ENCODE data around the gene RNF41.
"Not testable (repeated sequence)": the region's sequence is repeated elsewhere in the genome, so short reads cannot be mapped to it uniquely, and the experiment has no call there.

The RNF41 gene

GRCh38 chr12:56165369-56165768 is 56.4 kb downstream of the RNF41 start:
- DNase-seq (ENCODE audit: low read depth, low spot score) = no peak

DNA sequence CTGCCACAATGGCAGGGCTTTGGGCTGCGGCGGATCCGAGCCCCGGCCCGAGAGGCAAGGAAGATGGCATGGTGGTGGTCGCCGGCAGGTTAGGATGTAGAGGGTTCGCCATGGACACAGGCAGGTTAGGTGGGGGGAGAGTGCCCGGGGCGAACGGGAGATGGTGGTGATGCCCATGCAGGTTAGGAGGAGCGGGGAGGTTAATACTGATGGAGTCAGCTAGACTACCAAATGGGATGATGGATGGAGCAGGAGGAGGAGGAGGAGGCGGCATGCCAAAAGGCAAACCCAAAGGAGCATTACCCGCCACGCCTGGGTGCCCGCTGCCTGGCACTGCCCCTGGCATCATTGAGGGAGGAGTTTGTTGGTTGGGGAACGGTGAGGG is 57.4 kb downstream of the RNF41 start:
- DNase-seq (ENCODE audit: low read depth, low spot score) = no peak

DNA sequence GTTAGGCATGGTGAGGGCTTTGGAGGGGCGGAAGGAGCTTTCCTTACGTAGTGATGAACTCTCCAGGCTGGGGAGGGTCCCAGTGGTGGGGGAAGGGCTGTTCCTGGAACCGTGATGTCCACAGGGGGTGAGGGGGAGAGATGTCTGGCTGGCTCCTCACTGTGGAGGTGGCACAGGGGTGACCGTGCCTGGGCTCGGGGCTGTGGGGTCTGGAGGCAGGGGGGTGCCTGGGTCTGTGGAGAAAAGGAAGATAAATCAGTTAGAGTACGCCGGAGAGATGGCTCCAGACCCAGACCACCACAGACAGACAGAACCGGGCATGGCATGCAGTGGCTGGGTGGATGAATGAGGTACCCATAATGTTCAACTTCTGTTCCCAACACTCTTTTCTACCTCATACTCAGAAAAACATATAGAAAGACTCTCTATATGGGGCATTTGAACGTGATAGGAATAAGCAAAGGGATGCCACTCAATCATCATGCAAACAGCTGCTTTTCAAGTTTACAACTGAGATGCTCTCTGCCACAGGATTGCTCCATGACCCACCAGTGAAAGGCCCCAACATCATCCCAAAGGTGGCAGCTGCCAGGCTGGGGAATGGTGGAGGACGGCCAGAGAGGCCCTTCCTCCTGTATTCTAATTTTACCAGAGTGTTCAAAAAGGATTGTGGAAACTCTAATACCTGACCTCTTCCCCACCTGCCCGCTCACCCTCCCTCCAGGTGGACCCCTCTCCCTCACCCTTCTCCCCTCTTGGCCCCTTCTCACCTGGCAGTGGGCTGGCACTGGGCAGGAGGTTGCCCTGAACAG is 58.0 kb downstream of the RNF41 start:
- no peak for DNase-seq (ENCODE audit: low read depth, low spot score)

DNA sequence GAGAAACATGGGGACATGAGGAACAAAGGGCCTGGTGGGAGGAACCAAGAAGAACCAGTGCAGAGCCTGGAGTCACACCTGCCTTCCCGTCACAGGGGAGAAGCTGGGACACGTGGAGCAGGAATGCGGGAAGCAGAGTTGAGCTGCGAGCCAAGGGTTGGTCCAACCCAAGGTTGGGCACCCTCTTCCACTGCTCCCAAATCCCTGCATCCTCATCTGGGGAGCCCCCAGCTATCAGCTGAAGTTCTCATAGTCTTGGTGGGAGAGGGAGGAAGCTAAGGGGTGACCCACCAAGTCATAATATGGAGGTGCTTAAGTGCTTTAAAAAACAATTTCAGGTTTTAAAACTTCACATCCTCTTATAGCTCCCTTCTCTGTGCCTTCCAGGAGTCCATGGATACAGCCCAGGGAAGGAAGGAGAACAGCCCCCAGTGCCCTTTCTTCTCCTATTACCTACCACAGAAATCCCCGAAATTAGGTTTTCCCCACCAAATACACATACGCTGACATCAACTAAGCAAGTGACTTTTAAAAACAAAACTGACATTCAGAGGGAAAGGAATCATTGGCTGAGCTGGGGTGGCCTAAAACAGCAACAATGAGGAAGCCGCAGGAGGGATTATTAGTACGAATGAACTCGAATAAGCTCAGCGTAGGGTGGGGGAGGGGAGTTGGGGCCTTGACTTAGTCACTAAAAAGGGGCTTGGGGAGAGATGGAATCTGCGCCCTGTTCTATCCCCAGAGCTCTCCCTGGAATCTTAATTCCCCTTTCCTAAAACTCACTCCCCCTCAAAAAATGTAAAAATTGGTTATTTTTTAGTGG is 59.0 kb downstream of the RNF41 start:
- DNase-seq (ENCODE audit: low read depth, low spot score) = no peak

- DNase-seq (ENCODE audit: low read depth, low spot score) = no peak
These were observed 59.9 kb downstream of the RNF41 start for GRCh38 chr12:56161690-56162351.

DNA sequence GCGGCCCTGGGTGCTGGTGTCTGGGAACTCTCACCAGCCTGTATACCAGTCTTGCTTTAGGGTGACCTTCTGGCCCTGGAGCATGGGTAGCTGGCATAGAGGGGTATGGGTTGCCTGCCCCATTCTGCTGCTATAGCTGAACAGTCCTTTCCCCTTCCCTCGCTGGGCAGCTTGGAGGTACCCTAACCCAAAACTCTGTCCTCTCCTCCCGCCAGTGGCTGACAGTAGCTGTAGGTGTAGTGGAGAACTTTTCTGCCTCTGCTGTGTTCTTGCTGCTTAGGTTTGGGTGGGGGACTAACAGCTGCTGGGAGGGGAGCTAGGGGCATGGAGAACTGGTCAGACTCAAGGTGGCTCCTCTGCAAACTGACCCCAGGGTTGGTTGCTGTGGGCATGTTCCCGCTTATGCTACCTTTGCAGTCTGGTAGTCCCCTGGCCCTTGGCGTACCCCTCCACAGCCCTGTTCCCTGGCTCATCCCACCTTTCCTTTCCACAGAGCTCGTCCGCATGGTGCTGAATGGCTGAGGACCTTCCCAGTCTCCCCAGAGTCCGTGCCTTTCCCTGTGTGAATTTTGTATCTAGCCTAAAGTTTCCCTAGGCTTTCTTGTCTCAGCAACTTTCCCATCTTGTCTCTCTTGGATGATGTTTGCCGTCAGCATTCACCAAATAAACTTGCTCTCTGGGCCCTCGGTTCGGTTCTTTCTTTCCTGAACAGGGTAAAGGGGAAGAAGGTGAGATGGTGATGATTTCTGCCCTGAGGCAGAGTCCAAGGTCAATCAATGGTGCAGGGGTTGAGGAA is 60.6 kb downstream of the RNF41 start:
- no peak for DNase-seq (ENCODE audit: low read depth, low spot score)

DNA sequence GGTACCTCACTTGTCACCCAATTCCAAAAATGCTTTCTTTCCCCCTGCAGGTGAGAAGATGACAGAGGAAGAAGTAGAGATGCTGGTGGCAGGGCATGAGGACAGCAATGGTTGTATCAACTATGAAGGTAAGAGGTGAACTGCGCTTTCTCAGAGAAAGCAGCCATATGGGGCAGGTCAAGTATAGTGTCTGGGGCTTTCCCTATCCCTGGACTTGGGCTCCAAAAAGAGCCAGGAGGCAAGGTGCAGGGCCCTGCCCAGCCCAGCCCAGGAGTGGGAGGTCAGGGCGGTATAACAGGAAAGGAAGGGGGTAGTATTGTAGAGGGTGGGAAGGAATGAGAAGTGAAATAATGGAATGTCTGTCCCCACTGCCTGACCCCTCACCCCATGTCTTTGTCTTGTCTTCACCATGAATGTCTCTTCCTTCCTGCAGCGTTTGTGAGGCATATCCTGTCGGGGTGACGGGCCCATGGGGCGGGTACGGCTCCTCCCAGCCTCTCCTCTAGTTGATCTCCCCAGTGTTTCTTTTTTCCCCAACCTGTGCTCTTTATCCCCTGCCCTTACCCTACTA is 61.4 kb downstream of the RNF41 start:
- DNase-seq (ENCODE audit: low read depth, low spot score) = peak; percentile 32

DNA sequence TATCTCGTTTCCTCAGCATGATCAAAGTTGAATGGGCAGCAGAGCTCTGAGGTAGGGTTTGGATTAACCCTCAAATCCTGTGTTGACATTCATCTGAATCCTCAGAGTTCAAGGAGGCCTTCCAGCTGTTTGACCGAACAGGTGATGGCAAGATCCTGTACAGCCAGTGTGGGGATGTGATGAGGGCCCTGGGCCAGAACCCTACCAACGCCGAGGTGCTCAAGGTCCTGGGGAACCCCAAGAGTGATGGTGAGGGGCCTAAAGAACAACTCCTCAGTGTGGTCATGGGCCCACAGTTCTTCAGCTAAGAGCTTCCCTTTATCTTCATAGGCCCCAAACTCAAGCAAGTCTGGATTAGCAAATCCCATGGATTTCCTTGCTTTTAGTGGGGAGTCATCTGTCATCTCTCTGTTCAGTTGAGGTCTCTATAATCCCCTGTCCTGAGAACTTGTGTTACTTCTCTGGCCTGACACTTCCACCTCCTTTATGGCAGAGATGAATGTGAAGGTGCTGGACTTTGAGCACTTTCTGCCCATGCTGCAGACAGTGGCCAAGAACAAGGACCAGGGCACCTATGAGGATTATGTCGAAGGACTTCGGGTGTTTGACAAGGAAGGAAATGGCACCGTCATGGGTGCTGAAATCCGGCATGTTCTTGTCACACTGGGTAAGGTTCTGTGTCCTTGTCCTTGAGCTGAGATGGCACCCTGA is 62.1 kb downstream of the RNF41 start:
- DNase-seq (ENCODE audit: low read depth, low spot score) = no peak

DNA sequence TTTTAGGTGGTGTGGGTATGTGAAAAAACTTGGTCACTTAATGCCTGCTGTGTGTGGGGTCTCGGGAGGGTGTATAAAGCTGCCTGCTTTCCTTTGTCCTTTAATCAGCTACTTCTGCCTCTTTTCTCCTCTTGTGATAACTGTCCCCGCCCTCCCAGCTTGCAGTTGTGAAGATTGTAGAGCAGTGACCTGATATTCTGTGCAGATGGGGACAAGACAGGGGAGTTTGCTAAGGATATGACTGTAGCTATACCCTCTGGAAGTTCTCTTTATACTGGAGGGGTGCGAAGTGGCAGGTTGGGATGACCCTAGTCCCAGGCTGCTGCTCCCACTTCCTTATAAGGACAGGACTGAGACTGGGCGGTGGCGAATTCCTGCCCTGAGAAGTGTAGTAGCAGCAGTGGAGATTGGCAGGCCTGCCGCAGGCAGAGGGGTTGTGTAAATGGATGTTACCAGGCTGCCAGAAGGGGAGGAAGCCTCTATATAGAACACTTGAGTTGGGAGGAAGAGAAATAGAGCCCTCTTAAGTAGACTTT is 62.7 kb downstream of the RNF41 start:
- DNase-seq (ENCODE audit: low read depth, low spot score) = no peak

- DNase-seq (ENCODE audit: low read depth, low spot score) = peak; percentile 89
These were observed 63.4 kb downstream of the RNF41 start, which contains the start of gene MYL6 for GRCh38 chr12:56158029-56158925. TSS of gene MYL6 (plus strand) at chr12:56158359. CDS start at chr12:56158402, 43 bp downstream.

DNA sequence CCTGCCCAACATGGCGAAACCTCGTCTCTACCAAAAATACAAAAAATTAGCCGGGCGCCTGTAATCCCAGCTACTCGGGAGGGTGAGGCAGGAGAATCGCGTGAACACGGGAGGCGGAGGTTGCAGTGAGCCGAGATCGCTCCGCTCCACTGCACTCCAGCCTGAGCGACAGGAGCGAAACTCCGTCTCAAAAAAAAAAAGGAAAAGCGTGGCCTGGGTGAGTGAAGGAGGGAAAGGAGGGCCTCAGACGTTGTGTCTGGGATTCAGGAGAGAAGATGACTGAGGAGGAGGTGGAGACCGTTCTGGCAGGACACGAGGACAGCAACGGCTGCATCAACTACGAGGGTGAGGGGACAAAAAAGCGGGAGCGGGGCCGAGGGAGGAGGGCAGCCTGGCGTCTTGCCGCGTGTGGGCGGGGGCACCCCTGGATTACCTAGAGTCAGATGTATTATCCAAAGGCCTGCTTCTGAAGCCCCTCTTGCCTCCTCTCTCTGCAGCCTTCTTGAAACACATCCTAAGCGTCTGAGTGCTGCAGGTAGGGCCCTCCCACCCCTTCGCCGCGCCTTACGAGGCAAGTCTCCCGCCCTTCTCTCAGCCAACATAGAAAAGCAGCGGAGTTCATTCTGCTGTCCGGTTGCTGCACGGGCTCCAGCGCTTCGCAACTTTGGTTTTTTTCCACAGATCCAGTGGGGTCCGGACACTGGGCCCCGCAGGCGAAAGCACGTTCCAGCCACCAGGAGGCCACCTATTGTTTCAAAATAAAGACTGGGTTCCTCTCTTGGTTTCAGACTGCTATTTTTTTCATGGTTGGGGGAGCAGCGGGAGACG is 64.3 kb downstream of the RNF41 start:
- peak; percentile 30 for DNase-seq (ENCODE audit: low read depth, low spot score)

- not testable (repeated sequence) for DNase-seq (ENCODE audit: low read depth, low spot score)
These were observed 65.1 kb downstream of the RNF41 start for GRCh38 chr12:56156464-56157200.

- no peak for DNase-seq (ENCODE audit: low read depth, low spot score)
These were observed 66.4 kb downstream of the RNF41 start for GRCh38 chr12:56155256-56155845.

GRCh38 chr12:56154818-56155217 is 66.9 kb downstream of the RNF41 start:
- no peak for DNase-seq (ENCODE audit: low read depth, low spot score)

- no peak for DNase-seq (ENCODE audit: low read depth, low spot score)
These were observed 67.4 kb downstream of the RNF41 start for GRCh38 chr12:56154246-56154771.

DNA sequence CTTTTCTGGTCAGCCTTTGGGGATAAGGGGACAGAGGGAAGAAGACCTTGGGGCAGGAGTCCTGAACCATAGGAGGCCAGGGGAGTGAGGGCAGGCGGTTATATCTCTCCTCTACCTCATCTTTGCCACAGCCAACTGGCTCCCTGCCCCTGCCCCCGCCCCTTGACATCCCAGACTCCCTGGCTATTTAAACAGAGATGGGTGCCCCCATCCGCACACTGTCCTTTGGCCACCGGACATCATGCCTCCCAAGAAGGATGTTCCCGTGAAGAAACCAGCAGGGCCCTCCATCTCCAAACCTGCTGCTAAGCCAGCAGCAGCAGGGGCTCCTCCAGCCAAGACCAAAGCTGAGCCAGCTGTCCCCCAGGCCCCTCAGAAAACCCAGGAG is 68.0 kb downstream of the RNF41 start:
- DNase-seq (ENCODE audit: low read depth, low spot score) = no peak
